Astrocyte (in vitro differentiated cells and primary cell): ENCODE data around the gene TSC22D1. TPM values are rescaled to one million over a fixed set of nuclear protein-coding genes. Genes with fewer than 3 reads are reported as not detected.

Experiments
- DNase-seq: peaks from one replicate; pipeline ENCODE4 v3.0.0-alpha.2; 2010; ENCODE audit warnings: low read depth
- FAIRE-seq: peaks from 2 replicates; lab custom pipeline; 2011; peaks lifted over from hg19 to GRCh38; lab: Jason Lieb, UNC
- H2AFZ ChIP-seq: 2 replicates; pipeline ENCODE4 v1.6.0; 2012; ENCODE audit warnings: low read depth, low read length, inconsistent platforms
- H3K27ac ChIP-seq: 2 replicates; pipeline ENCODE4 v1.5.1; 2011; ENCODE audit warnings: low read depth, low read length, inconsistent platforms
- H3K27me3 ChIP-seq: 2 replicates; pipeline ENCODE4 v1.6.0; 2011; ENCODE audit warnings: low read length, inconsistent platforms; ENCODE audit not compliant: insufficient read depth
- H3K36me3 ChIP-seq: 2 replicates; pipeline ENCODE4 v1.5.1; 2011; ENCODE audit warnings: low read length, inconsistent platforms; ENCODE audit not compliant: insufficient read depth
- H3K4me1 ChIP-seq: 2 replicates; pipeline ENCODE4 v1.5.1; 2011; ENCODE audit warnings: low read length, inconsistent platforms; ENCODE audit not compliant: insufficient read depth
- H3K4me2 ChIP-seq: 2 replicates; pipeline ENCODE4 v1.6.0; 2012; ENCODE audit warnings: low read length, inconsistent platforms
- H3K4me3 ChIP-seq: 2 replicates; pipeline ENCODE4 v1.5.1; 2011; ENCODE audit warnings: low read depth, mild to moderate bottlenecking, low read length, inconsistent platforms; ENCODE audit not compliant: insufficient read depth
- H3K79me2 ChIP-seq: 2 replicates; pipeline ENCODE4 v1.6.0; 2012; ENCODE audit warnings: mild to moderate bottlenecking, low read length, inconsistent platforms; ENCODE audit not compliant: insufficient read depth
- H3K9ac ChIP-seq: 2 replicates; pipeline ENCODE4 v1.6.0; 2012; ENCODE audit warnings: mild to moderate bottlenecking, low read length, inconsistent platforms
- H3K9me3 ChIP-seq: 2 replicates; pipeline ENCODE4 v1.5.1; 2012; ENCODE audit warnings: low read depth, mild to moderate bottlenecking, low read length, inconsistent platforms; ENCODE audit not compliant: insufficient read depth
- H4K20me1 ChIP-seq: 2 replicates; pipeline ENCODE4 v1.6.0; 2012; ENCODE audit warnings: low read length, inconsistent platforms; ENCODE audit not compliant: insufficient read depth
- H3K27ac Mint-ChIP-seq: one replicate; pipeline ENCODE4 v1.8.0; 2021; ENCODE audit warnings: mild to moderate bottlenecking, mixed read lengths; ENCODE audit not compliant: unreplicated experiment
- H3K27me3 Mint-ChIP-seq: one replicate; pipeline ENCODE4 v1.8.0; 2021; ENCODE audit warnings: low read depth, mixed read lengths; ENCODE audit not compliant: unreplicated experiment
- H3K36me3 Mint-ChIP-seq: one replicate; pipeline ENCODE4 v1.8.0; 2021; ENCODE audit warnings: low read depth, mixed read lengths; ENCODE audit not compliant: unreplicated experiment
- H3K4me1 Mint-ChIP-seq: one replicate; pipeline ENCODE4 v1.8.0; 2021; ENCODE audit warnings: low read depth, mixed read lengths; ENCODE audit not compliant: unreplicated experiment
- H3K4me3 Mint-ChIP-seq: one replicate; pipeline ENCODE4 v1.8.0; 2021; ENCODE audit warnings: mild to moderate bottlenecking, moderate library complexity, mixed read lengths; ENCODE audit not compliant: unreplicated experiment
- H3K9me3 Mint-ChIP-seq: one replicate; pipeline ENCODE4 v1.8.0; 2021; ENCODE audit warnings: mild to moderate bottlenecking, mixed read lengths; ENCODE audit not compliant: unreplicated experiment
- CTCF ChIP-seq: IDR thresholded peaks from 2 replicates; pipeline ENCODE4 v1.5.1; 2011; ENCODE audit warnings: low read depth, mild to moderate bottlenecking, inconsistent platforms, low read length, moderate library complexity; ENCODE audit not compliant: insufficient read depth
- EZH2 ChIP-seq: IDR thresholded peaks from 2 replicates; pipeline ENCODE4 v1.6.1; 2012; ENCODE audit warnings: mild to moderate bottlenecking, low read length, inconsistent platforms; ENCODE audit not compliant: insufficient read depth
- total RNA-seq: library from RNA; stranded (reverse); gene quantifications from 2 replicates; pipeline ENCODE4 v1.2.1, GENCODE V29; 2021

The TSC22D1 gene
- total RNA-seq, 1 donor from 2014 or later: 96.2 TPM

DNA sequence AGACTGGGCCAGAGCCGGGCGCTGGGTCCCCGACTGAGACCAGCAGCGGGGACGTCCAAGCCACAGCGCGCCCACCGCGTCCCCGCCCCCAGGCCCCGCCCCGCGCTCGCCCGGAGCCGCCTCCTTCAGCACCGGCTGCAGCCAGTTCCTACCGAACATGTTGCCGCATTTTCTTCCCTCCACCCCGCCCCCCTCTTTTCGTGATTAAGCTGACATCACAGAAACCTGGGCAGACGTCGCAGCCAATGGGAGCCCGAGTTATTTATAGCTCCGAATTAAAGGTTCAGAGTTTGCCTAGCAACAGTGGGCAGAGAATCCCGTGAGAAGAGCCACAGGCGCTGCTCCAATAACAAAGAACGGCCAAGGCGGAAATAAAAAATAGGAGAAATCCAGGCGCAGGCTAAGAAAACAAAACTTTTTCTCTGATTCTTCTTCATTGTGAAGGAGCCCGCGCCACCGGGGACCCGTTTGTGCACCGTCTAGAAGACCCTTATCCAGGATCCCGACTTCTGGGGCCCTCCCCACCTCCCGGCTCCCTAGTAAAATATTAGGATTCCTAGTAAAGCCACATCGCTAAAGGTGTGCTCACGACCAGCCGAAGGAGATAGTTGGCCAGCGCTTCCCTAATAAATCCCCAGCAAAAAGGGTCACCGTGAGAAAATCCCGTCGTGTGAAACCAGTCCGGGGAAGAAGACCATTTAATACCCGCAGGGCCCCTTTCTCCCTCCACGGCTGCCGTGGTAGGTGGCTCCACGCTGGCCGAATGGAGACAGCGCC is 140.8 kb downstream of the TSC22D1 start:
- no peaks in the 10 kb centered on the region for H3K27me3 ChIP-seq
- peak; percentile 79 for FAIRE-seq
- H3K4me3 Mint-ChIP-seq: peak overlapping the region; percentile 95

DNA sequence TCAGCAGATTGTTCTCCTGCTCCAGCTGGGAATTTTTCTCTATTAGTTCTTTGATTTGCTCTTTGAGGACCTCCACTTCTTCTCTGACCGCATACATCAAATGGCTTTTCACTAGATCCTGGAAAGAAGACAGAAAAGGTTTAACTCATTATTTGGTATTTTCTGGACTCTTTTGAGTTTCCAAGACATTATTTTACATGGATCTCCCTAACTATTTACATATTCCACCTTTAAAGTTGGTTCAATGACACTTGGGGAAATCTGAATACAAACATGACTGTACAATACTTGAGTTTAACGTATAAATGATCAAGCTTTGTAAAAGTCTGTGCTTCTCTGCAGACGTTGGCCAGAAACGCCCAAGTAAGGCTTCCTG is 141.4 kb downstream of the TSC22D1 start:
- Mint-ChIP-seq H3K27me3 (no peaks in the 10 kb centered on the region), H3K4me1 (peaks cover 29% of the 10 kb centered on the region), H3K27ac (peak overlapping the region; percentile 64), H3K4me3 (peak overlapping the region; percentile 95), H3K9me3 (no peaks in the 10 kb centered on the region), H3K36me3 (peaks cover 9% of the 10 kb centered on the region)
- Histone ChIP-seq H3K4me2 (peak overlapping the region; percentile 82), H3K4me1 (peaks cover 22% of the 10 kb centered on the region), H3K27ac (peak overlapping the region; percentile 62), H3K27me3 (no peaks in the 10 kb centered on the region), H3K9me3 (no peaks in the 10 kb centered on the region), H4K20me1 (peaks cover 52% of the 10 kb centered on the region), H3K79me2 (peaks cover 42% of the 10 kb centered on the region), H3K9ac (peak overlapping the region; percentile 99), H3K4me3 (peak overlapping the region; percentile 99), H3K36me3 (peaks cover 16% of the 10 kb centered on the region), H2AFZ (no peak overlapping the region)
- FAIRE-seq (no peak), DNase-seq (no peak)
- TF ChIP-seq CTCF (no peak), EZH2 (no peak)

More for the DNA sequence above, 140.8 kb downstream of the TSC22D1 start:
- H3K79me2 ChIP-seq: peaks cover 46% of the 10 kb centered on the region
- H3K9ac ChIP-seq: peak overlapping the region; percentile 99
- H3K4me2 ChIP-seq: peak overlapping the region; percentile 82
- Mint-ChIP-seq H3K27ac (peak overlapping the region; percentile 91), H3K36me3 (peaks cover 9% of the 10 kb centered on the region), H3K27me3 (no peaks in the 10 kb centered on the region), H3K4me1 (peaks cover 29% of the 10 kb centered on the region), H3K9me3 (no peaks in the 10 kb centered on the region)
- H3K9me3 ChIP-seq: no peaks in the 10 kb centered on the region
- H3K36me3 ChIP-seq: peaks cover 16% of the 10 kb centered on the region
- peaks cover 22% of the 10 kb centered on the region for H3K4me1 ChIP-seq
- H3K27ac ChIP-seq: peak overlapping the region; percentile 95
- H3K4me3 ChIP-seq: peak overlapping the region; percentile 99
- no peak overlapping the region for H2AFZ ChIP-seq
- peak; percentile 96 for DNase-seq
- H4K20me1 ChIP-seq: peaks cover 58% of the 10 kb centered on the region
- TF ChIP-seq EZH2: no peak
- TF ChIP-seq CTCF: no peak
